Tibial nerve (tissue), 4 donors: ENCODE data around the gene CYP19A1. TPM values are rescaled to one million over a fixed set of nuclear protein-coding genes. Genes with fewer than 3 reads are reported as not detected.

Experiments
- DNase-seq, 2 donors: peaks; one replicate each; pipeline ENCODE4 v3.0.0-alpha.2; 2019; ENCODE audit warnings: low spot score in 2 of 2
- H3K27ac ChIP-seq, 4 donors: fragments of 200-600 bp; sonication (generic) in 3 of 4; one replicate each; pipeline ENCODE4 v1.5.1; 2017 to 2019; ENCODE audit warnings: mild to moderate bottlenecking in 1 of 4
- H3K27me3 ChIP-seq, 2 donors: fragments of 200-600 bp; sonication (generic) in 1 of 2; one replicate each; pipeline versions ENCODE4 v1.5.1 to v1.6.0; 2017 to 2019
- H3K36me3 ChIP-seq, 3 donors: fragments of 200-600 bp; sonication (generic); one replicate each; pipeline ENCODE4 v1.5.1; 2018 to 2019
- H3K4me1 ChIP-seq, 4 donors: fragments of 200-600 bp; sonication (generic) in 3 of 4; one replicate each; pipeline ENCODE4 v1.5.1; 2017 to 2019
- H3K4me3 ChIP-seq, 4 donors: fragments of 200-600 bp; sonication (generic) in 3 of 4; one replicate each; pipeline ENCODE4 v1.5.1; 2017 to 2019; ENCODE audit warnings: mild to moderate bottlenecking in 1 of 4, moderate library complexity in 1 of 4
- H3K9me3 ChIP-seq, 4 donors: fragments of 200-600 bp; sonication (generic) in 3 of 4; one replicate each; pipeline ENCODE4 v1.5.1; 2017 to 2019
- CTCF ChIP-seq, 5 experiments: fragments of 200-600 bp in 3 of 5; fragments of 450-650 bp in 2 of 5; sonication (generic) in 3 of 5; IDR thresholded peaks; one replicate each; pipeline ENCODE4 v1.5.1; 2016 to 2019; ENCODE audit warnings: antibody characterized with exemption in 5 of 5, mild to moderate bottlenecking in 3 of 5, moderate library complexity in 2 of 5
- EP300 ChIP-seq, 2 donors: sonication (generic); formaldehyde crosslinking; IDR thresholded peaks; one replicate each; pipeline ENCODE4 v1.6.1; 2017; ENCODE audit warnings: antibody characterized with exemption in 2 of 2, mild to moderate bottlenecking in 1 of 2
- POLR2A ChIP-seq, 2 donors: fragments of 450-650 bp; IDR thresholded peaks; one replicate each; pipeline ENCODE4 v1.6.1; 2017; ENCODE audit warnings: antibody characterized with exemption in 2 of 2, mild to moderate bottlenecking in 2 of 2, moderate library complexity in 2 of 2
- WGBS, 2 donors: methylation state at CpG; one replicate each; pipeline ENCODE4 v1.1.5; 2018; 5-methylcytosine and 5-hydroxymethylcytosine counted together
- total RNA-seq, 4 donors: library from RNA; depleted of rRNA; stranded (reverse); fragments of >200 nt; gene quantifications; one replicate each; pipeline ENCODE4 v1.1.0, GENCODE V29; 2016

The CYP19A1 gene
- 100 to 1,000 TPM in 1 of 4 donors, 10 to 100 TPM in 2, 1 to 10 TPM in 1; 6.3 to 124 (median 15.6) TPM for total RNA-seq

GRCh38 chr15:51338496-51338895, at the start of gene CYP19A1:
CYP19A1 (minus strand) TSS chr15:51338596; CDS start chr15:51242912, 95,684 bp downstream.
- Histone ChIP-seq H3K4me3 (no peak within 1 kb of the TSS), H3K4me1 (peaks cover 0 to 38% (median 8%) of the 10 kb centered on the region in 4 donors), H3K36me3 (no peaks in the 10 kb centered on the region), H3K27me3 (no peaks in the 10 kb centered on the region), H3K9me3 (no peaks in the 10 kb centered on the region), H3K27ac (peak within 1 kb of the TSS in 1 of 4 donors; percentile 12)
- WGBS, 2 donors: 91 to 95% methylated on average over 6 of the region's 6 CpGs
- TF ChIP-seq CTCF (IDR thresholded peaks at IDR 0.05) (no peak), POLR2A (IDR thresholded peaks at IDR 0.05) (no peak), EP300 (IDR thresholded peaks at IDR 0.05) (no peak)
- DNase-seq: no peak

DNA sequence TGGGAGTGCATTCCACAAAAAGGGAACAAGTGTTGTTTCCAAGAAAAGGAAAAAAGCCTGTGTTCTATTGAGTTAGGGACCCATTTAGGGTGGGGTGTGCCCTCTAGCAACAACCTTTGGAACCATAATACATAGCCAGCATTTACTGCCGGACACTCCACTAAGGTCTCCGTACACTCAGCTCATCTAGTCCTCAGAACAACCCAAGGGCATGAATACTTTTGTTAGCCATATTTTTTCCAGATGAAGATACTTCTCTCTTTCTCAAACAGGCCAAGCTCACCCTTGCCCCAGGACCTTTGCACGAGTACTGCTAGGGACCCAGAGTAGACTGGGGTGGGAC, 49.3 kb upstream of the CYP19A1 start:
- Histone ChIP-seq H3K4me1 (no peaks in the 10 kb centered on the region), H3K36me3 (no peaks in the 10 kb centered on the region), H3K4me3 (no peak overlapping the region), H3K9me3 (no peaks in the 10 kb centered on the region), H3K27ac (no peak overlapping the region), H3K27me3 (no peaks in the 10 kb centered on the region)
- no peak for TF ChIP-seq POLR2A (IDR thresholded peaks at IDR 0.05)
- TF ChIP-seq EP300 (IDR thresholded peaks at IDR 0.05): no peak
- TF ChIP-seq CTCF (IDR thresholded peaks at IDR 0.05): no peak
- WGBS, 2 donors: 86 to 89% methylated on average over 3 of the region's 3 CpGs
- no peak for DNase-seq

DNA sequence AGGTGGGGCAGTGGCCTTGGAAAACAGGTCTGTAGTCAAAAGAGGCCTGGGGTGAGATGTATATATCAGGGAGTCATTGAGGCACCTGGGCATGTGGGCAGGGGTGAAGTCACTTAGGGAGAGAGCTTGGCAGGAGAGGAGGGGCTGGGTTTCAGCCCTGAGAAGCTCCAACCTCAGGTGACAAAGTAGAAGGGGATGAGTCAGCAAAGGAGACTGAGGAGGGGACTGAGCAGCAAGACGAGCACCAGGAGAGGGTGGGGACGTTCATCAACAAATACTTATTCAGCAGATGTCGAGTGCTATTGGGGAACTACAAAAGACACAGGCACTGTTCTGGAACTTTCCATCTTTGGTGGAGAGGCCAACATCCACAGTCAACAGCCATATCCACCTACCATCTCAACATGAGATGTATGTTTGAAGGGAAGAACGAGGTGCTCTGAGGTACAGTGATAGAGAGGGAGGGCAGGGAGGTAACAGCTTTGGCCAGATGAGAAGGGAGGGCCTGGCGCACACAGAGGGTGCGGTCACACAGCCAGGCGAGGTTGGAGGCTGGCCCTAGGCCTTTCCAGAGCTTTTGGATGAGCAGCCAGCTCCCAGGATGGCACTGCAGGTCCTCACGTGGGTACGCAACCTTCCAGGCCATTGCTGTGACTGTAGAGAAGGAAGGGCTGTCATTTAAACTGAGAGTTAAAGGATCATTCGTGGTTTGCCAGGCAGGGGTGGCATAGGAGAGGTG, 48.7 kb upstream of the CYP19A1 start:
- Histone ChIP-seq H3K27me3 (no peaks in the 10 kb centered on the region), H3K27ac (no peak overlapping the region), H3K9me3 (no peaks in the 10 kb centered on the region), H3K4me1 (no peaks in the 10 kb centered on the region), H3K4me3 (no peak overlapping the region), H3K36me3 (no peaks in the 10 kb centered on the region)
- WGBS, 2 donors: 79 to 83% methylated on average over 10 of the region's 10 CpGs
- no peak for TF ChIP-seq POLR2A (IDR thresholded peaks at IDR 0.05)
- no peak for TF ChIP-seq EP300 (IDR thresholded peaks at IDR 0.05)
- TF ChIP-seq CTCF (IDR thresholded peaks at IDR 0.05): no peak
- no peak for DNase-seq

GRCh38 chr15:51386486-51386885, 48.1 kb upstream of the CYP19A1 start:
- no peaks in the 10 kb centered on the region for H3K4me1 ChIP-seq
- TF ChIP-seq EP300 (IDR thresholded peaks at IDR 0.05) (no peak), CTCF (IDR thresholded peaks at IDR 0.05) (no peak), POLR2A (IDR thresholded peaks at IDR 0.05) (no peak)
- no peaks in the 10 kb centered on the region for H3K36me3 ChIP-seq
- no peaks in the 10 kb centered on the region for H3K27me3 ChIP-seq
- 84 to 90% methylated on average over 12 of the region's 12 CpGs for WGBS, 2 donors
- no peak overlapping the region for H3K4me3 ChIP-seq
- no peaks in the 10 kb centered on the region for H3K9me3 ChIP-seq
- DNase-seq: no peak
- H3K27ac ChIP-seq: no peak overlapping the region

GRCh38 chr15:51386029-51386428, 47.6 kb upstream of the CYP19A1 start:
- Histone ChIP-seq H3K36me3 (no peaks in the 10 kb centered on the region), H3K27ac (no peak overlapping the region), H3K4me3 (no peak overlapping the region), H3K9me3 (no peaks in the 10 kb centered on the region), H3K4me1 (peaks cover 0 to 2% (median 0%) of the 10 kb centered on the region in 4 donors), H3K27me3 (no peaks in the 10 kb centered on the region)
- TF ChIP-seq POLR2A (IDR thresholded peaks at IDR 0.05) (no peak), EP300 (IDR thresholded peaks at IDR 0.05) (no peak), CTCF (IDR thresholded peaks at IDR 0.05) (no peak)
- WGBS, 2 donors: 70 to 73% methylated on average over 7 to 8 of the region's 8 CpGs
- DNase-seq: no peak
